A673 (cell line): ENCODE data around the gene YDJC.

Experiments used
- EZH2 ChIP-seq: fragments of 200-600 bp; sonication (generic); IDR thresholded peaks from 2 replicates; pipeline ENCODE4 v1.6.1; 2017; ENCODE audit warnings: borderline replicate concordance, low read depth, mild to moderate bottlenecking, mixed read lengths, antibody characterized with exemption, low read length; ENCODE audit not compliant: poor library complexity, severe bottlenecking
- TF ChIP-seq, protein P1 (sequence below): fragments of 300-800, 200-600 bp; sonication (generic); conservative IDR thresholded peaks from 2 replicates; pipeline ENCODE4 v1.5.1; 2017; ENCODE audit warnings: low read depth, mild to moderate bottlenecking, antibody characterized with exemption, low read length, moderate library complexity, mixed read lengths

DNA sequence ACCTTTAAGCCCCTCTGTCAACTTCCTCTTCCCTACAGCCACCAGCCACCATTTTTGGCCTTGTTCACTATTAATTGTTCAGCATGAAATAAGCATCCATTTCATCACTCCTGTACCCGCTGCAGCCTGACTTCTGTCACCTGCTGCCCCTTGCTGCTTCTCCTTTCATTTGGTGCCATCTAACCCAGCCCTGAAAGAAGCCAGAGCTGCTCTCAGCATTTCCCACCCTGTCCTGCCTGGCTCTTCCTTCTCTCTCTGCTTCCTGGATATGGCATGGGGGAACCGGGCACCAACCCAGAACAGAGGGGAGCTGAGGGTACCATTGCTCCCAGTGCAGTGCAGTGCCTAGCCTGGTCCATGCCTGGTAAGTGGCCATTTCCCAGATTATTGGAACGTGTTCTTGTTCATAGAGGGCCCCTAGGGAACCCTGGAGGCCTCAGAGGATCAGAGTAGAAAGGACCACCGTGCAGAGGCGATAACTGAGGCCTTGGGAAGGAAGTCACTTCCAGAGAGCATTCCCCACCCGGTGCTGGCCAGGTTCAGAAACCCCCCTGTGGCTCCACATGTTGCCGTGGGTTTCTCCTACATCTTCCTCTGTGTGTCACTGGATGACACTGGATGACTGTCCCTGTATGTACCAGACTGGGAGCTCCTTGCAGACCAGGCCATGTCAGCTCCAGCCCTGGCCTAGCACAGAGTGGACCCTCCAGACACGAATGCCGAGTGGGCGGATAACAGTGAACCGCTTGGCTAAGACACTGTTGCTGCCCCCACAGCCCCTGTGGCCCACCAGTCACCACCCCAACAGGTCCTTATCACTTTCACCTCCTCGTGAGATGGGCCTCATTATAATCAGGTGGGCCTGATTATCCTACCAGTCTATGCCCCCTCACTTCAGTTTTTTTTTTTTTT is 4.7 kb downstream of the YDJC start:
- TF ChIP-seq, protein P1, sequence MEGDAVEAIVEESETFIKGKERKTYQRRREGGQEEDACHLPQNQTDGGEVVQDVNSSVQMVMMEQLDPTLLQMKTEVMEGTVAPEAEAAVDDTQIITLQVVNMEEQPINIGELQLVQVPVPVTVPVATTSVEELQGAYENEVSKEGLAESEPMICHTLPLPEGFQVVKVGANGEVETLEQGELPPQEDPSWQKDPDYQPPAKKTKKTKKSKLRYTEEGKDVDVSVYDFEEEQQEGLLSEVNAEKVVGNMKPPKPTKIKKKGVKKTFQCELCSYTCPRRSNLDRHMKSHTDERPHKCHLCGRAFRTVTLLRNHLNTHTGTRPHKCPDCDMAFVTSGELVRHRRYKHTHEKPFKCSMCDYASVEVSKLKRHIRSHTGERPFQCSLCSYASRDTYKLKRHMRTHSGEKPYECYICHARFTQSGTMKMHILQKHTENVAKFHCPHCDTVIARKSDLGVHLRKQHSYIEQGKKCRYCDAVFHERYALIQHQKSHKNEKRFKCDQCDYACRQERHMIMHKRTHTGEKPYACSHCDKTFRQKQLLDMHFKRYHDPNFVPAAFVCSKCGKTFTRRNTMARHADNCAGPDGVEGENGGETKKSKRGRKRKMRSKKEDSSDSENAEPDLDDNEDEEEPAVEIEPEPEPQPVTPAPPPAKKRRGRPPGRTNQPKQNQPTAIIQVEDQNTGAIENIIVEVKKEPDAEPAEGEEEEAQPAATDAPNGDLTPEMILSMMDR, result no peak
- TF ChIP-seq EZH2, result no peak
